T-helper 17 cell (primary cell): Measurements from ENCODE around the gene DDA1. TPM values are rescaled to one million over a fixed set of nuclear protein-coding genes. Genes with fewer than 3 reads are reported as not detected.

Experiments used
- ATAC-seq: fragments of 150-1000 bp; cut with Tn5 transposase; 2 replicates; pipeline ENCODE4 v1.10.0; 2021; ENCODE audit warnings: mild to moderate bottlenecking, moderate library complexity
- DNase-seq, 3 donors: peaks; one replicate each; pipeline versions ENCODE4 v3.0.0 to v3.0.0-alpha.2; 2020 to 2021
- H3K9me3 ChIP-seq: one replicate; pipeline ENCODE4 v1.7.0; 2013; ENCODE audit warnings: low read length, mild to moderate bottlenecking; ENCODE audit not compliant: control insufficient read depth, poor library complexity, severe bottlenecking
- H3K27ac Mint-ChIP-seq: one replicate; pipeline ENCODE4 v1.8.0; 2022; ENCODE audit warnings: mild to moderate bottlenecking, moderate library complexity, mixed read lengths
- H3K27me3 Mint-ChIP-seq: one replicate; pipeline ENCODE4 v1.8.0; 2022; ENCODE audit warnings: mixed read lengths
- H3K36me3 Mint-ChIP-seq: one replicate; pipeline ENCODE4 v1.8.0; 2022; ENCODE audit warnings: low read depth, mixed read lengths
- H3K4me1 Mint-ChIP-seq: one replicate; pipeline ENCODE4 v1.8.0; 2022; ENCODE audit warnings: mild to moderate bottlenecking, mixed read lengths
- H3K4me3 Mint-ChIP-seq: one replicate; pipeline ENCODE4 v1.8.0; 2022; ENCODE audit warnings: mild to moderate bottlenecking, moderate library complexity, mixed read lengths
- total RNA-seq, 4 donors: library from RNA in 2 of 4; stranded (reverse) in 2 of 4; gene quantifications; one replicate each; pipeline ENCODE4 v1.2.3 and lab custom pipeline; 2022 to 2026

The DDA1 gene
- total RNA-seq, 2 donors from 2014 or later, result 40.3 to 50.3 TPM

DNA sequence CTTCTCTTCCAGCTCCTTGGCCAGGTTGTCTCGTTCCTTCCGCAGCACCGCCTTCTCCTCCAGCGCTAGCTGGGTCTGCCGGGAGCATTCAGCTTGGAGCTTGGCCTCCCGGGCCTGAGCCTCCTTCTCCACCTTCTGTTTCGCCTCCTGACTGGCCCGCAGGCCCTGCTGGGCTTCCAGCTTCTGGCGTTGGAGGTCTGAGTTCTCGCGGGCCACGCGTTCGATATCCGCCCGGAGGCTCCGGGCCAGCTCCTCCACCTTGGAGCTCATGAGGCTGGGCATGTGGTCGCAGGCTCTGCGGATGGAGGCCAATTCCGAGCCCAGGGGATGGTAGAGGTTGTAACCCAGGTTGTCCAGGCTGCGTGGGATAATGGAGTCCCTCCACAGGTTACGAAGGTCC lies 56.0 kb downstream of the DDA1 start:
- ATAC-seq (no peak), DNase-seq (no peak)
- Mint-ChIP-seq H3K4me3 (no peak overlapping the region), H3K36me3 (peaks cover 7% of the 10 kb centered on the region), H3K27ac (no peak overlapping the region), H3K4me1 (peaks cover 6% of the 10 kb centered on the region), H3K27me3 (peaks cover 16% of the 10 kb centered on the region)
- H3K9me3 ChIP-seq, result no peaks in the 10 kb centered on the region

DNA sequence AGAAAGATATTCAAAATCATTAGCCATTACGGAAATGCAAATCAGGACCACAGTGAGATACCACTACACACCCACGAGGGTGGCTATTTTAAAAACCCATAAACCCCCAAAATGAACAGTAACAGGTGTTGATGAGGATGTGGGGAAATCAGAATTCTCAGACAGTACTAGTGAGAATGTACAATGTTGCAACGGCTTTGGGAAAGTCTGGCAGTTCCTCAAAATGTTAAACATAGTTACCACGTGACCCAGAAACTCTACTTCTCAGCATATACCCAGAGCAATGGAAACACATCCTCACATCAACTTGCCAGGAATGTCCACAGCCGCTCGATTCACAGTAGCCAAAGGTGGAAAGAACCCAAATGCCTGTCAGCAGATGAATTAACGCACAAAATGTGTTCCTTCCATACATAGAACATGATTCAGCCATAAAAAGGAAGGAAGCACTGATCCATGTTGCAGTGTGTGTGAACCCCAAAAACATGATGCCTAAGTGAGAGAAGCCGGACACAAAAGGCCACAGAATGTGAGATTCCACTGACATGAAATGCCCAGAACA lies 60.7 kb downstream of the DDA1 start:
- peak overlapping the region; percentile 19 for H3K4me3 Mint-ChIP-seq
- H3K4me1 Mint-ChIP-seq, result peaks cover 6% of the 10 kb centered on the region
- H3K36me3 Mint-ChIP-seq, result no peaks in the 10 kb centered on the region
- peaks cover 18% of the 10 kb centered on the region for H3K27me3 Mint-ChIP-seq
- H3K9me3 ChIP-seq, result no peaks in the 10 kb centered on the region
- DNase-seq (no peak), ATAC-seq (peak; percentile 39)
- H3K27ac Mint-ChIP-seq, result no peak overlapping the region

Other genes with a start within 250 kb of the DDA1 start
- 10 to 100 TPM; 18.4 to 26.2 TPM for gene HAUS8, start 234.1 kb upstream of the DDA1 start, total RNA-seq
- 100 to 1,000 TPM; 202 to 220 TPM for gene MYO9B, start 233.8 kb upstream of the DDA1 start, total RNA-seq
- 10 to 100 TPM; 21.7 to 23.1 TPM for gene USE1, start 94.2 kb upstream of the DDA1 start, total RNA-seq
- 10 to 100 TPM; 13.9 to 14.9 TPM for gene OCEL1, start 83.3 kb upstream of the DDA1 start, total RNA-seq
- gene NR2F6, start 63.6 kb upstream of the DDA1 start, total RNA-seq, result 1 to 10 TPM; 1.8 to 2.1 TPM
- under 1 TPM in 1 of 2 donors, not detected in 1; 0.26 TPM for gene USHBP1, start 44.8 kb upstream of the DDA1 start, total RNA-seq
- gene BABAM1, start 42.1 kb upstream of the DDA1 start, total RNA-seq, result 10 to 100 TPM; 70.7 to 72.2 TPM
- 1 to 10 TPM; 1.4 to 2.0 TPM for gene ANKLE1, start 27.7 kb upstream of the DDA1 start, total RNA-seq
- gene ABHD8, start 6.1 kb upstream of the DDA1 start, total RNA-seq, result 1 to 10 TPM; 5.0 to 7.1 TPM
- 10 to 100 TPM; 47.0 to 47.1 TPM for gene MRPL34, start 3.7 kb upstream of the DDA1 start, total RNA-seq
- 10 to 100 TPM; 15.9 to 17.7 TPM for gene ANO8, start 25.3 kb downstream of the DDA1 start, total RNA-seq
- gene GTPBP3, start 28.0 kb downstream of the DDA1 start, total RNA-seq, result 10 to 100 TPM; 27.5 to 33.3 TPM
- not detected for gene PLVAP, start 67.8 kb downstream of the DDA1 start, total RNA-seq
- under 1 TPM in 1 of 2 donors, not detected in 1; 0.44 TPM for gene CCDC194, start 84.6 kb downstream of the DDA1 start, total RNA-seq
- gene BST2, start 96.1 kb downstream of the DDA1 start, total RNA-seq, result 10 to 100 TPM; 36.7 to 38.1 TPM
- gene MVB12A, start 110.5 kb downstream of the DDA1 start, total RNA-seq, result 10 to 100 TPM; 17.9 to 20.3 TPM
- not detected for gene TMEM221, start 139.1 kb downstream of the DDA1 start, total RNA-seq
- gene NXNL1, start 151.4 kb downstream of the DDA1 start, total RNA-seq, result not detected
- gene SLC27A1, start 161.0 kb downstream of the DDA1 start, total RNA-seq, result 1 to 10 TPM; 5.8 to 7.1 TPM
- 10 to 100 TPM; 48.6 to 53.7 TPM for gene PGLS, start 202.1 kb downstream of the DDA1 start, total RNA-seq
- gene COLGALT1, start 246.1 kb downstream of the DDA1 start, total RNA-seq, result 10 to 100 TPM; 42.1 to 42.4 TPM